Hepatocyte (in vitro differentiated cells): ENCODE measurements around the gene CRYBG2.

Experiments used
- CTCF ChIP-seq: fragments of 200-600 bp; sonication (generic); IDR thresholded peaks from 2 replicates; pipeline ENCODE4 v1.5.1; 2016; ENCODE audit warnings: antibody characterized with exemption, mild to moderate bottlenecking; ENCODE audit not compliant: poor library complexity
- EZH2 ChIP-seq: fragments of 200-600 bp; sonication (generic); IDR thresholded peaks from 2 replicates; pipeline ENCODE4 v1.6.1; 2016; ENCODE audit warnings: antibody characterized with exemption, mild to moderate bottlenecking, borderline replicate concordance
- EZH2phosphoT487 ChIP-seq: fragments of 200-600 bp; sonication (generic); IDR thresholded peaks from one replicate; pipeline ENCODE4 v1.6.1; 2018; ENCODE audit warnings: antibody characterized with exemption, mild to moderate bottlenecking, low read depth, moderate library complexity; ENCODE audit not compliant: unreplicated experiment, severe bottlenecking

- TF ChIP-seq CTCF (no peak), EZH2phosphoT487 (no peak), EZH2 (no peak)
Observed at GRCh38 chr1:26317146-26317545, 36.8 kb downstream of the CRYBG2 start.
